NB4 (cell line): ENCODE measurements around the gene POLR1B.
"Not testable (repeated sequence)": the region's sequence is repeated elsewhere in the genome, so short reads cannot be mapped to it uniquely, and the experiment has no call there.

Experiments
- DNase-seq: peaks from one replicate; pipeline ENCODE4 v3.0.0; 2010; ENCODE audit warnings: low read depth
- H3K4me3 ChIP-seq: one replicate; pipeline ENCODE4 v1.5.1; 2011; ENCODE audit warnings: mild to moderate bottlenecking, low read depth, low read length, moderate library complexity
- CTCF ChIP-seq: IDR thresholded peaks from one replicate; pipeline ENCODE4 v1.5.1; 2012; ENCODE audit warnings: low read depth, low read length
- MAX ChIP-seq: IDR thresholded peaks from 2 replicates; pipeline ENCODE4 v1.6.1; 2011; ENCODE audit warnings: low read depth, low read length
- MYC ChIP-seq: IDR thresholded peaks from 2 replicates; pipeline ENCODE4 v1.6.1; 2011; ENCODE audit warnings: low read depth, low read length
- POLR2A ChIP-seq: IDR thresholded peaks from 2 replicates; pipeline ENCODE4 v1.6.1; 2011; ENCODE audit warnings: mild to moderate bottlenecking; ENCODE audit not compliant: insufficient read length; ENCODE audit errors: extremely low read depth

The POLR1B gene

GRCh38 chr2:112542123-112542983 is at the start of gene POLR1B:
POLR1B (plus strand) TSS chr2:112542465; CDS start chr2:112542495, 30 bp downstream.
- TF ChIP-seq MAX (peak; percentile 94), POLR2A (peak; percentile 70), CTCF (no peak), MYC (peak; percentile 98)
- peak; percentile 94 for DNase-seq
- peak within 1 kb of the TSS; percentile 99 for H3K4me3 ChIP-seq

- no peak overlapping the region for H3K4me3 ChIP-seq
- TF ChIP-seq CTCF = no peak
- TF ChIP-seq POLR2A = no peak
- peak; percentile 31 for DNase-seq
Observed at GRCh38 chr2:112493048-112493447, 49.2 kb upstream of the POLR1B start.

GRCh38 chr2:112493858-112494648 is 48.2 kb upstream of the POLR1B start:
- no peak overlapping the region for H3K4me3 ChIP-seq
- peak; percentile 77 for DNase-seq
- TF ChIP-seq CTCF = no peak
- TF ChIP-seq MAX = no peak
- TF ChIP-seq POLR2A = no peak
- TF ChIP-seq MYC = no peak

- no peak for TF ChIP-seq MAX
- no peak for TF ChIP-seq CTCF
- TF ChIP-seq POLR2A = no peak
- TF ChIP-seq MYC = no peak
- no peak overlapping the region for H3K4me3 ChIP-seq
- no peak for DNase-seq
Observed at GRCh38 chr2:112494828-112495227, 47.4 kb upstream of the POLR1B start.

GRCh38 chr2:112495878-112496277 is 46.4 kb upstream of the POLR1B start:
- not testable (repeated sequence) for DNase-seq, H3K4me3 ChIP-seq
- TF ChIP-seq CTCF = peak; percentile 13
